Small intestine (tissue), 7 donors: ENCODE measurements around the gene PRKAR1A. TPM values are rescaled to one million over a fixed set of nuclear protein-coding genes. Genes with fewer than 3 reads are reported as not detected.
"Not testable (repeated sequence)": the region's sequence is repeated elsewhere in the genome, so short reads cannot be mapped to it uniquely, and the experiment has no call there.

Source experiments
- DNase-seq, 2 donors: peaks; one replicate each; pipeline versions ENCODE4 v3.0.0 to v3.0.0-alpha.2; 2013
- FAIRE-seq: peaks from 2 replicates; lab custom pipeline; 2012; peaks lifted over from hg19 to GRCh38; lab: Jason Lieb, UNC
- H3K27ac ChIP-seq, 3 donors: one replicate each; pipeline ENCODE4 v1.5.1; 2013; ENCODE audit warnings: low read length in 2 of 3, mild to moderate bottlenecking in 2 of 3, control low read depth in 1 of 3, inconsistent platforms in 1 of 3, low read depth in 1 of 3, moderate library complexity in 1 of 3
- H3K27me3 ChIP-seq, 3 donors: one replicate each; pipeline ENCODE4 v1.6.1; 2013; ENCODE audit warnings: low read length in 3 of 3, inconsistent platforms in 1 of 3; ENCODE audit not compliant: control insufficient read depth in 3 of 3, insufficient read depth in 3 of 3
- H3K36me3 ChIP-seq, 3 donors: one replicate each; pipeline ENCODE4 v1.6.1; 2013; ENCODE audit warnings: low read length in 3 of 3, inconsistent platforms in 1 of 3, low read depth in 1 of 3, mild to moderate bottlenecking in 1 of 3, moderate library complexity in 1 of 3; ENCODE audit not compliant: control insufficient read depth in 3 of 3, insufficient read depth in 2 of 3
- H3K4me1 ChIP-seq, 3 donors: one replicate each; pipeline ENCODE4 v1.6.1; 2013; ENCODE audit warnings: low read length in 2 of 3, inconsistent platforms in 1 of 3, low read depth in 1 of 3, mild to moderate bottlenecking in 1 of 3, moderate library complexity in 1 of 3; ENCODE audit not compliant: control insufficient read depth in 3 of 3, insufficient read depth in 2 of 3
- H3K4me3 ChIP-seq, 3 donors: one replicate each; pipeline ENCODE4 v1.5.1; 2013; ENCODE audit warnings: low read length in 3 of 3, control low read depth in 1 of 3, inconsistent platforms in 1 of 3, low read depth in 1 of 3, mild to moderate bottlenecking in 1 of 3, moderate library complexity in 1 of 3
- H3K9me3 ChIP-seq, 2 donors: one replicate each; pipeline ENCODE4 v1.6.1; 2013; ENCODE audit warnings: low read depth in 1 of 2, low read length in 1 of 2; ENCODE audit not compliant: control insufficient read depth in 2 of 2, insufficient read depth in 1 of 2
- WGBS, 3 donors: extraction: QIAGEN DNeasy Blood & Tissue Kit; methylation state at CpG; one replicate each; pipeline ENCODE4 v1.1.7; 2013; 5-methylcytosine and 5-hydroxymethylcytosine counted together
- polyA plus RNA-seq, 4 donors: library from polyadenylated mRNA; stranded (reverse) in 3 of 4; unstranded in 1 of 4; fragments of 200-250 nt in 3 of 4; fragments of 120-200 nt in 1 of 4; gene quantifications; one replicate each; pipeline versions ENCODE4 v1.2.1 to v1.2.3, GENCODE V29; 2013
- donor health status: healthy with polysubstance abuse.
- donor health status: control.
- donor health status: control.
- donor health status: Bipolar disorder and iron deficiency.
- donor health status: healthy.

Gene PRKAR1A
- polyA plus RNA-seq, 4 donors = 22.4 to 124 (median 47.2) TPM

GRCh38 chr17:68581863-68582645 is 69.8 kb downstream of the PRKAR1A start:
- DNase-seq = no peak
- Histone ChIP-seq H3K27me3 (peaks cover 0 to 2% (median 0%) of the 10 kb centered on the region in 3 donors), H3K4me3 (no peak overlapping the region), H3K9me3 (no peaks in the 10 kb centered on the region), H3K27ac (no peak overlapping the region), H3K36me3 (peaks cover 0 to under 1% (median 0%) of the 10 kb centered on the region in 3 donors), H3K4me1 (no peaks in the 10 kb centered on the region)
- 49 to 74% (median 64%) methylated on average over 9 of the region's 9 CpGs for WGBS, 3 donors
- FAIRE-seq = no peak

- not testable (repeated sequence) for FAIRE-seq, DNase-seq, H3K9me3 ChIP-seq, H3K36me3 ChIP-seq, H3K27ac ChIP-seq, H3K4me1 ChIP-seq, H3K4me3 ChIP-seq, H3K27me3 ChIP-seq
- WGBS, 3 donors = 50 to 64% (median 58%) methylated on average over 6 of the region's 6 CpGs
These were observed 70.6 kb downstream of the PRKAR1A start for GRCh38 chr17:68582867-68583266.

GRCh38 chr17:68584581-68585303 is 72.5 kb downstream of the PRKAR1A start:
- no peaks in the 10 kb centered on the region for H3K4me1 ChIP-seq
- no peak overlapping the region for H3K27ac ChIP-seq
- WGBS, 3 donors = 53 to 63% (median 60%) methylated on average over 5 of the region's 5 CpGs

GRCh38 chr17:68585643-68586042 is 73.4 kb downstream of the PRKAR1A start:
- 74 to 83% (median 74%) methylated on average over 4 of the region's 4 CpGs for WGBS, 3 donors
- H3K4me3 ChIP-seq = no peak overlapping the region
- DNase-seq = no peak
- H3K4me1 ChIP-seq = no peaks in the 10 kb centered on the region
- peaks cover 0 to 7% of the 10 kb centered on the region in 2 donors for H3K9me3 ChIP-seq
- H3K36me3 ChIP-seq = peaks cover 0 to 2% (median 0%) of the 10 kb centered on the region in 3 donors
- FAIRE-seq = no peak
- peaks cover 0 to 2% (median 0%) of the 10 kb centered on the region in 3 donors for H3K27me3 ChIP-seq
- no peak overlapping the region for H3K27ac ChIP-seq

More at GRCh38 chr17:68584581-68585303, 72.5 kb downstream of the PRKAR1A start:
- DNase-seq = no peak
- FAIRE-seq = no peak
- peaks cover 0 to 7% of the 10 kb centered on the region in 2 donors for H3K9me3 ChIP-seq
- no peak overlapping the region for H3K4me3 ChIP-seq
- peaks cover 0 to 2% (median 0%) of the 10 kb centered on the region in 3 donors for H3K27me3 ChIP-seq
- H3K36me3 ChIP-seq = peaks cover 0 to 2% (median 0%) of the 10 kb centered on the region in 3 donors

GRCh38 chr17:68587026-68587425 is 74.8 kb downstream of the PRKAR1A start:
- WGBS, 3 donors = 95 to 96% (median 95%) methylated on average over 5 of the region's 5 CpGs
- FAIRE-seq (no peak), DNase-seq (no peak)
- peaks cover 0 to 7% of the 10 kb centered on the region in 2 donors for H3K9me3 ChIP-seq
- H3K4me3 ChIP-seq = no peak overlapping the region
- no peak overlapping the region for H3K27ac ChIP-seq
- H3K27me3 ChIP-seq = peaks cover 0 to 5% (median 0%) of the 10 kb centered on the region in 3 donors
- H3K36me3 ChIP-seq = peaks cover 0 to 2% (median 0%) of the 10 kb centered on the region in 3 donors
- H3K4me1 ChIP-seq = no peaks in the 10 kb centered on the region

GRCh38 chr17:68587847-68588246 is 75.6 kb downstream of the PRKAR1A start:
- Histone ChIP-seq H3K27me3 (peaks cover 0 to 6% (median 0%) of the 10 kb centered on the region in 3 donors), H3K9me3 (peaks cover 0 to 7% of the 10 kb centered on the region in 2 donors), H3K4me3 (no peak overlapping the region), H3K36me3 (peaks cover 0 to 2% (median 0%) of the 10 kb centered on the region in 3 donors), H3K4me1 (no peaks in the 10 kb centered on the region), H3K27ac (no peak overlapping the region)
- DNase-seq = no peak
- no peak for FAIRE-seq
- 79 to 88% (median 82%) methylated on average over 2 of the region's 2 CpGs for WGBS, 3 donors

GRCh38 chr17:68588362-68588761 is 76.1 kb downstream of the PRKAR1A start:
- 33 to 66% (median 38%) methylated on average over 1 of the region's 1 CpG for WGBS, 3 donors
- FAIRE-seq = no peak
- Histone ChIP-seq H3K4me1 (no peaks in the 10 kb centered on the region), H3K9me3 (peaks cover 0 to 7% of the 10 kb centered on the region in 2 donors), H3K36me3 (peaks cover 0 to 2% (median 0%) of the 10 kb centered on the region in 3 donors), H3K4me3 (no peak overlapping the region), H3K27me3 (peaks cover 0 to 11% (median 0%) of the 10 kb centered on the region in 3 donors), H3K27ac (no peak overlapping the region)
- no peak for DNase-seq

GRCh38 chr17:68589086-68589485 is 76.9 kb downstream of the PRKAR1A start:
- Histone ChIP-seq H3K36me3 (peaks cover 0 to 2% (median 0%) of the 10 kb centered on the region in 3 donors), H3K27me3 (peaks cover 0 to 11% (median 0%) of the 10 kb centered on the region in 3 donors), H3K4me3 (no peak overlapping the region), H3K27ac (no peak overlapping the region), H3K4me1 (no peaks in the 10 kb centered on the region), H3K9me3 (peaks cover 0 to 7% of the 10 kb centered on the region in 2 donors)
- FAIRE-seq (no peak), DNase-seq (no peak)
- WGBS, 3 donors = 72 to 83% (median 83%) methylated on average over 3 of the region's 3 CpGs
